Endothelial cell of umbilical vein (primary cell): ENCODE measurements around the gene KLK3. TPM values are rescaled to one million over a fixed set of nuclear protein-coding genes. Genes with fewer than 3 reads are reported as not detected.

ENCODE experiments used
- BruUV-seq: library from RNA; stranded (reverse); fragments of 400-500 nt; replicated peaks from 2 replicates; lab custom pipeline; 2021; lab: Mats Ljungman, UMichigan
- CTCF ChIA-PET: fragments of 300-600, 350-600 bp; sonication (Branson Sonifier 250); formaldehyde crosslinking; loops from one replicate; lab custom pipeline; 2021; ENCODE audit warnings: antibody characterized with exemption, inconsistent platforms; lab: Charles Lee
- POLR2A ChIA-PET: fragments of 300-600, 350-600 bp; sonication (Branson Sonifier 250); formaldehyde crosslinking; loops from one replicate; lab custom pipeline; 2021; ENCODE audit warnings: antibody characterized with exemption, inconsistent platforms; lab: Charles Lee
- DNase-seq: peaks from one replicate; pipeline ENCODE4 v3.0.0-alpha.2; 2011; ENCODE audit warnings: low read depth, low spot score
- FAIRE-seq: peaks from 2 replicates; lab custom pipeline; 2011; peaks lifted over from hg19 to GRCh38; lab: Jason Lieb, UNC
- H2AFZ ChIP-seq: 2 replicates; pipeline ENCODE4 v1.6.0; 2012; ENCODE audit warnings: low read depth, low read length, control low read depth, inconsistent platforms
- H3K27ac ChIP-seq: 2 replicates; pipeline ENCODE4 v1.5.1; 2011; ENCODE audit warnings: low read depth, mild to moderate bottlenecking, control low read depth, low read length, moderate library complexity; ENCODE audit not compliant: insufficient read depth
- H3K27me3 ChIP-seq, 2 experiments: 2 replicates each; pipeline versions ENCODE4 v1.6.0 to v1.6.1; 2011; ENCODE audit warnings: low read length in 2 of 2, mixed read lengths in 1 of 2; ENCODE audit not compliant: control insufficient read depth in 2 of 2, insufficient read depth in 2 of 2
- H3K36me3 ChIP-seq, 2 experiments: 2 replicates in 1 of 2; 3 replicates in 1 of 2; pipeline ENCODE4 v1.5.1; 2011; ENCODE audit warnings: low read length in 2 of 2, mild to moderate bottlenecking in 1 of 2, moderate library complexity in 1 of 2; ENCODE audit not compliant: control insufficient read depth in 2 of 2, insufficient read depth in 2 of 2; ENCODE audit errors: extremely low read depth in 1 of 2
- H3K4me1 ChIP-seq: 3 replicates; pipeline ENCODE4 v1.5.1; 2011; ENCODE audit warnings: mild to moderate bottlenecking, low read length; ENCODE audit not compliant: control insufficient read depth, insufficient read depth; ENCODE audit errors: extremely low read depth
- H3K4me2 ChIP-seq: 2 replicates; pipeline ENCODE4 v1.6.1; 2011; ENCODE audit warnings: low read length, control low read depth, mixed read lengths; ENCODE audit not compliant: insufficient read depth
- H3K4me3 ChIP-seq, 3 experiments: fragments of 200-600 bp in 1 of 3; sonication (generic), shearing (Covaris generic) in 1 of 3; replicated peaks in 1 of 3; 2 replicates each; pipeline ENCODE4 v1.5.1; 2011 to 2016; ENCODE audit warnings: control low read depth in 3 of 3, low read length in 3 of 3, mild to moderate bottlenecking in 2 of 3, inconsistent platforms in 1 of 3, low read depth in 1 of 3, moderate library complexity in 1 of 3; ENCODE audit not compliant: insufficient read depth in 1 of 3
- H3K79me2 ChIP-seq: 2 replicates; pipeline ENCODE4 v1.6.0; 2012; ENCODE audit warnings: low read length, inconsistent platforms; ENCODE audit not compliant: control insufficient read depth, insufficient read depth
- H3K9ac ChIP-seq: replicated peaks from 2 replicates; pipeline ENCODE3; 2011; ENCODE audit warnings: low read length, control low read depth; ENCODE audit not compliant: insufficient read depth; ENCODE audit errors: extremely low read depth
- H3K9me1 ChIP-seq: replicated peaks from 3 replicates; pipeline ENCODE4 v1.6.0; 2011; ENCODE audit warnings: mild to moderate bottlenecking, low read length; ENCODE audit not compliant: control insufficient read depth, insufficient read depth; ENCODE audit errors: extremely low read depth
- H3K9me3 ChIP-seq: replicated peaks from 2 replicates; pipeline ENCODE4 v1.5.1; 2012; ENCODE audit warnings: low read length, inconsistent platforms; ENCODE audit not compliant: control insufficient read depth, insufficient read depth
- H4K20me1 ChIP-seq: replicated peaks from 2 replicates; pipeline ENCODE3; 2011; ENCODE audit warnings: mild to moderate bottlenecking, low read length; ENCODE audit not compliant: control insufficient read depth, insufficient read depth; ENCODE audit errors: extremely low read depth
- EZH2 ChIP-seq: IDR thresholded peaks from 2 replicates; pipeline ENCODE4 v1.6.1; 2012; ENCODE audit warnings: borderline replicate concordance, low read depth, mild to moderate bottlenecking, moderate library complexity, low read length, inconsistent platforms; ENCODE audit not compliant: severe bottlenecking
- FOS ChIP-seq: IDR thresholded peaks from 2 replicates; pipeline ENCODE4 v1.6.1; 2011; ENCODE audit warnings: mild to moderate bottlenecking, low read length, moderate library complexity, borderline replicate concordance; ENCODE audit not compliant: insufficient read depth
- GATA2 ChIP-seq: IDR thresholded peaks from 2 replicates; pipeline ENCODE4 v1.7.0; 2011; ENCODE audit warnings: low read depth, mild to moderate bottlenecking, moderate library complexity, mixed read lengths, low read length; ENCODE audit not compliant: insufficient read length, insufficient read depth
- JUN ChIP-seq: IDR thresholded peaks from 2 replicates; pipeline ENCODE4 v1.6.1; 2011; ENCODE audit warnings: borderline replicate concordance, low read depth; ENCODE audit not compliant: insufficient read length, insufficient read depth
- MYC ChIP-seq: IDR thresholded peaks from one replicate; pipeline ENCODE4 v1.6.1; 2011; ENCODE audit warnings: mild to moderate bottlenecking, low read depth, low read length
- POLR2A ChIP-seq: IDR thresholded peaks from 2 replicates; pipeline ENCODE4 v1.6.1; 2012; ENCODE audit warnings: low read depth, mild to moderate bottlenecking, control low read depth, low read length
- POLR2AphosphoS5 ChIP-seq: IDR thresholded peaks from 2 replicates; pipeline ENCODE4 v1.6.1; 2012; ENCODE audit warnings: low read depth, mild to moderate bottlenecking, control low read depth, low read length, moderate library complexity; ENCODE audit not compliant: insufficient read depth
- dilution Hi-C: fragments of 300-500 bp; cut with MboI; formaldehyde crosslinking; loops from one replicate; pipeline ENCODE4 v1.15.0; 2019; ENCODE audit warnings: low sequenced_read_pairs; ENCODE audit not compliant: extremely low pct_ligation_motif_present
- intact Hi-C: fragments of 100-400 bp; cut with micrococcal nuclease; formaldehyde crosslinking; loops from one replicate; pipeline ENCODE4 v1.10.0; 2022
- polyA plus RNA-seq, 4 experiments: library from polyadenylated mRNA; depleted of rRNA in 3 of 4; stranded (reverse) in 3 of 4; unstranded in 1 of 4; fragments of >200 nt; gene quantifications; 2 replicates each; pipeline versions ENCODE4 v1.2.1 to v1.2.3, GENCODE V29; 2011 to 2012; ENCODE audit warnings: missing spikeins in 1 of 4
- total RNA-seq: library from RNA; stranded (reverse); gene quantifications from 2 replicates; pipeline ENCODE4 v1.2.3, GENCODE V29; 2021
- TF ChIP-seq, protein P1 (sequence below): IDR thresholded peaks from 2 replicates; pipeline ENCODE4 v1.6.1; 2011; ENCODE audit not compliant: insufficient read depth, insufficient read length
- TF ChIP-seq, protein P2 (sequence below), 2 donors: IDR thresholded peaks; 1 replicate in 1 of 2; 2 replicates in 1 of 2; pipeline ENCODE4 v1.5.1; 2011; ENCODE audit warnings: low read length in 2 of 2, mild to moderate bottlenecking in 2 of 2, moderate library complexity in 2 of 2, control low read depth in 1 of 2, inconsistent platforms in 1 of 2, low read depth in 1 of 2; ENCODE audit not compliant: insufficient read depth in 1 of 2; ENCODE audit errors: extremely low read depth in 1 of 2

The KLK3 gene
- total and polyA plus RNA-seq, 2 donors (not counting 3 experiments of a cell fraction or from before 2014, with no cell fraction given) = not detected

DNA sequence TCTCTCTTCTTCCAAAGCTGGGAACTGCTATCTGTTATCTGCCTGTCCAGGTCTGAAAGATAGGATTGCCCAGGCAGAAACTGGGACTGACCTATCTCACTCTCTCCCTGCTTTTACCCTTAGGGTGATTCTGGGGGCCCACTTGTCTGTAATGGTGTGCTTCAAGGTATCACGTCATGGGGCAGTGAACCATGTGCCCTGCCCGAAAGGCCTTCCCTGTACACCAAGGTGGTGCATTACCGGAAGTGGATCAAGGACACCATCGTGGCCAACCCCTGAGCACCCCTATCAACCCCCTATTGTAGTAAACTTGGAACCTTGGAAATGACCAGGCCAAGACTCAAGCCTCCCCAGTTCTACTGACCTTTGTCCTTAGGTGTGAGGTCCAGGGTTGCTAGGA, 5.1 kb downstream of the KLK3 start:
- no peak for TF ChIP-seq POLR2A
- TF ChIP-seq MYC = no peak
- TF ChIP-seq GATA2 = no peak
- no peak overlapping the region for H3K9ac ChIP-seq
- DNase-seq (no peak), FAIRE-seq (no peak)
- no peaks in the 10 kb centered on the region for H3K79me2 ChIP-seq
- H3K9me3 ChIP-seq = no peaks in the 10 kb centered on the region
- ChIA-PET CTCF (no interaction called here), POLR2A (no interaction called here)
- dilution Hi-C loops (no loop called here), intact Hi-C loops (no loop called here)
- no TSS peak for BruUV-seq
- H2AFZ ChIP-seq = no peak overlapping the region
- no peaks in the 10 kb centered on the region for H3K27me3 ChIP-seq
- no peaks in the 10 kb centered on the region for H4K20me1 ChIP-seq
- H3K4me3 ChIP-seq = no peak overlapping the region
- no peaks in the 10 kb centered on the region for H3K4me1 ChIP-seq
- H3K36me3 ChIP-seq = no peaks in the 10 kb centered on the region
- H3K27ac ChIP-seq = no peak overlapping the region
- H3K9me1 ChIP-seq = no peaks in the 10 kb centered on the region
- no peak overlapping the region for H3K4me2 ChIP-seq

DNA sequence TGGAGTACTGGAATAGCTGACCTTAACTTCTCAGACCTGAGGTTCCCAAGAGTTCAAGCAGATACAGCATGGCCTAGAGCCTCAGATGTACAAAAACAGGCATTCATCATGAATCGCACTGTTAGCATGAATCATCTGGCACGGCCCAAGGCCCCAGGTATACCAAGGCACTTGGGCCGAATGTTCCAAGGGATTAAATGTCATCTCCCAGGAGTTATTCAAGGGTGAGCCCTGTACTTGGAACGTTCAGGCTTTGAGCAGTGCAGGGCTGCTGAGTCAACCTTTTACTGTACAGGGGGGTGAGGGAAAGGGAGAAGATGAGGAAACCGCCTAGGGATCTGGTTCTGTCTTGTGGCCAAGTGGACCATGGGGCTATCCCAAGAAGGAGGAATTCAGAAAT, 6.3 kb downstream of the KLK3 start:
- DNase-seq = no peak
- CTCF ChIA-PET = no interaction called here
- Histone ChIP-seq H4K20me1 (no peaks in the 10 kb centered on the region), H3K9me3 (no peaks in the 10 kb centered on the region), H3K4me1 (no peaks in the 10 kb centered on the region), H3K36me3 (no peaks in the 10 kb centered on the region), H3K4me2 (no peak overlapping the region), H2AFZ (no peak overlapping the region), H3K27ac (no peak overlapping the region), H3K79me2 (no peaks in the 10 kb centered on the region), H3K9ac (no peak overlapping the region), H3K9me1 (no peaks in the 10 kb centered on the region), H3K27me3 (no peaks in the 10 kb centered on the region), H3K4me3 (no peak overlapping the region)
- no peak for TF ChIP-seq MYC
- TF ChIP-seq EZH2 = no peak
- no peak for TF ChIP-seq POLR2A
- TF ChIP-seq JUN = no peak
- TF ChIP-seq, protein P1, sequence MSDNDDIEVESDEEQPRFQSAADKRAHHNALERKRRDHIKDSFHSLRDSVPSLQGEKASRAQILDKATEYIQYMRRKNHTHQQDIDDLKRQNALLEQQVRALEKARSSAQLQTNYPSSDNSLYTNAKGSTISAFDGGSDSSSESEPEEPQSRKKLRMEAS = no peak
- TF ChIP-seq POLR2AphosphoS5 = no peak
- TF ChIP-seq, protein P2, sequence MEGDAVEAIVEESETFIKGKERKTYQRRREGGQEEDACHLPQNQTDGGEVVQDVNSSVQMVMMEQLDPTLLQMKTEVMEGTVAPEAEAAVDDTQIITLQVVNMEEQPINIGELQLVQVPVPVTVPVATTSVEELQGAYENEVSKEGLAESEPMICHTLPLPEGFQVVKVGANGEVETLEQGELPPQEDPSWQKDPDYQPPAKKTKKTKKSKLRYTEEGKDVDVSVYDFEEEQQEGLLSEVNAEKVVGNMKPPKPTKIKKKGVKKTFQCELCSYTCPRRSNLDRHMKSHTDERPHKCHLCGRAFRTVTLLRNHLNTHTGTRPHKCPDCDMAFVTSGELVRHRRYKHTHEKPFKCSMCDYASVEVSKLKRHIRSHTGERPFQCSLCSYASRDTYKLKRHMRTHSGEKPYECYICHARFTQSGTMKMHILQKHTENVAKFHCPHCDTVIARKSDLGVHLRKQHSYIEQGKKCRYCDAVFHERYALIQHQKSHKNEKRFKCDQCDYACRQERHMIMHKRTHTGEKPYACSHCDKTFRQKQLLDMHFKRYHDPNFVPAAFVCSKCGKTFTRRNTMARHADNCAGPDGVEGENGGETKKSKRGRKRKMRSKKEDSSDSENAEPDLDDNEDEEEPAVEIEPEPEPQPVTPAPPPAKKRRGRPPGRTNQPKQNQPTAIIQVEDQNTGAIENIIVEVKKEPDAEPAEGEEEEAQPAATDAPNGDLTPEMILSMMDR (IDR thresholded peaks at IDR 0.05; ENCODE audit: extremely low read depth in 1 of 2, insufficient read depth in 1 of 2, low read depth in 1 of 2, low read length in 2 of 2) = no peak
- no peak for TF ChIP-seq GATA2
- no peak for TF ChIP-seq FOS
- POLR2A ChIA-PET = no interaction called here
- dilution Hi-C loops (no loop called here), intact Hi-C loops (no loop called here)
- no TSS peak for BruUV-seq
- no peak for FAIRE-seq
